HepG2 (cell line): ENCODE measurements around the gene HSPA5. TPM values are rescaled to one million over a fixed set of nuclear protein-coding genes. Genes with fewer than 3 reads are reported as not detected.

Source experiments
- ATAC-seq: fragments of 200-7000 bp; cut with Tn5 transposase; 3 replicates; pipeline ENCODE4 v1.9.1; 2020; ENCODE audit warnings: mild to moderate bottlenecking, moderate library complexity
- Bru-seq: library from RNA; stranded (reverse); fragments of 400-500 nt; gene quantifications from one replicate; lab custom pipeline; 2021; lab: Mats Ljungman, UMichigan
- BruChase-seq, 2 experiments: library from RNA; stranded (reverse); fragments of 400-500 nt; gene quantifications; one replicate each; lab custom pipeline; 2021; lab: Mats Ljungman, UMichigan
- BruUV-seq: library from RNA; stranded (reverse); fragments of 400-500 nt; replicated peaks from 2 replicates; lab custom pipeline; 2021; lab: Mats Ljungman, UMichigan
- CTCF ChIA-PET: fragments of 300-600 bp; formaldehyde crosslinking; extraction: SDS; loops from one replicate; lab custom pipeline; 2021; ENCODE audit warnings: low total read pairs, inconsistent platforms, low intra/inter-chr PET ratio; lab: Yijun Ruan, JAX
- POLR2A ChIA-PET: fragments of 350-600 bp; sonication (Branson Sonifier 250); formaldehyde crosslinking; loops from one replicate; lab custom pipeline; 2020; ENCODE audit warnings: antibody characterized with exemption, inconsistent platforms; lab: Yijun Ruan, JAX
- DNase-seq: peaks from one replicate; pipeline ENCODE4 v3.0.0-alpha.2; 2015; ENCODE audit warnings: low spot score
- FAIRE-seq: peaks from 3 replicates; lab custom pipeline; 2011; peaks lifted over from hg19 to GRCh38; lab: Jason Lieb, UNC
- H2AFZ ChIP-seq: one replicate; pipeline ENCODE4 v1.6.1; 2011; ENCODE audit warnings: low read length, inconsistent platforms
- H3K27ac ChIP-seq: fragments of 300-600 bp; 3 replicates; pipeline ENCODE4 v1.8.0; 2011; ENCODE audit warnings: mixed run types, mild to moderate bottlenecking, mixed read lengths, low read length, inconsistent platforms; ENCODE audit not compliant: insufficient read depth; ENCODE audit errors: extremely low read length
- H3K27me3 ChIP-seq, 2 experiments: fragments of 200-600 bp in 1 of 2; 2 replicates in 1 of 2; 3 replicates in 1 of 2; pipeline versions ENCODE4 v1.6.0 to v1.8.0; 2011; ENCODE audit warnings: low read length in 2 of 2, mild to moderate bottlenecking in 2 of 2, moderate library complexity in 2 of 2, inconsistent platforms in 1 of 2; ENCODE audit not compliant: insufficient read depth in 2 of 2, control insufficient read depth in 1 of 2
- H3K36me3 ChIP-seq, 2 experiments: fragments of 200-600 bp in 1 of 2; replicated peaks in 1 of 2; 2 replicates in 1 of 2; 3 replicates in 1 of 2; pipeline versions ENCODE4 v1.5.1 to v1.8.0; 2011; ENCODE audit warnings: low read length in 2 of 2, inconsistent platforms in 1 of 2; ENCODE audit not compliant: insufficient read depth in 2 of 2, control insufficient read depth in 1 of 2
- H3K4me1 ChIP-seq: 2 replicates; pipeline ENCODE4 v1.5.1; 2012; ENCODE audit warnings: low read length, inconsistent platforms; ENCODE audit not compliant: insufficient read depth
- H3K4me2 ChIP-seq: 2 replicates; pipeline ENCODE4 v1.6.0; 2011; ENCODE audit warnings: low read depth, low read length, inconsistent platforms
- H3K4me3 ChIP-seq, 3 experiments: fragments of 200-600 bp in 1 of 3; sonication (generic), shearing (Covaris generic) in 1 of 3; replicated peaks in 1 of 3; 2 replicates each; pipeline ENCODE4 v1.5.1; 2011 to 2016; ENCODE audit warnings: low read length in 3 of 3, inconsistent platforms in 2 of 3, low read depth in 2 of 3, mild to moderate bottlenecking in 2 of 3, control low read depth in 1 of 3, mixed read lengths in 1 of 3; ENCODE audit not compliant: insufficient read depth in 1 of 3
- H3K79me2 ChIP-seq: one replicate; pipeline ENCODE4 v1.6.1; 2011; ENCODE audit warnings: low read length, inconsistent platforms; ENCODE audit not compliant: insufficient read depth
- H3K9ac ChIP-seq: 2 replicates; pipeline ENCODE4 v1.6.0; 2011; ENCODE audit warnings: mild to moderate bottlenecking, low read depth, low read length, inconsistent platforms; ENCODE audit not compliant: insufficient read depth
- H3K9me3 ChIP-seq: 2 replicates; pipeline ENCODE4 v1.5.1; 2012; ENCODE audit warnings: mild to moderate bottlenecking, low read length
- H4K20me1 ChIP-seq: 2 replicates; pipeline ENCODE4 v1.6.0; 2011; ENCODE audit warnings: inconsistent platforms, mild to moderate bottlenecking, low read length, moderate library complexity; ENCODE audit not compliant: insufficient read depth
- BRCA1 ChIP-seq: sonication (generic); formaldehyde crosslinking; IDR thresholded peaks from 2 replicates; pipeline ENCODE4 v1.4.0; 2020; ENCODE audit warnings: missing genetic modification reagents
- CENPX ChIP-seq: sonication (generic); formaldehyde crosslinking; IDR thresholded peaks from 2 replicates; pipeline ENCODE4 v1.9.0; 2021; ENCODE audit warnings: mild to moderate bottlenecking, missing genetic modification reagents, moderate library complexity
- DNMT3B ChIP-seq: conservative IDR thresholded peaks from 2 replicates; pipeline ENCODE4 v1.6.1; 2016; ENCODE audit warnings: missing biosample characterization, control low read depth
- HHEX ChIP-seq: IDR thresholded peaks from 2 replicates; pipeline ENCODE4 v1.6.1; 2016; ENCODE audit warnings: control low read depth
- HNF4A ChIP-seq: sonication (generic); formaldehyde crosslinking; IDR thresholded peaks from 2 replicates; pipeline ENCODE4 v1.4.0; 2020; ENCODE audit warnings: missing genetic modification reagents
- KLF11 ChIP-seq: IDR thresholded peaks from 2 replicates; pipeline ENCODE4 v1.6.1; 2016; ENCODE audit warnings: missing compliant biosample characterization
- KMT2B ChIP-seq: IDR thresholded peaks from 2 replicates; pipeline ENCODE4 v1.6.1; 2016; ENCODE audit warnings: missing genetic modification reagents, missing compliant biosample characterization
- MIER3 ChIP-seq: IDR thresholded peaks from 2 replicates; pipeline ENCODE4 v1.6.1; 2016; ENCODE audit warnings: missing compliant biosample characterization, borderline replicate concordance
- NFYB ChIP-seq: sonication (generic); formaldehyde crosslinking; IDR thresholded peaks from 2 replicates; pipeline ENCODE4 v1.4.0; 2020; ENCODE audit warnings: missing genetic modification reagents
- SMYD3 ChIP-seq: sonication (generic); formaldehyde crosslinking; IDR thresholded peaks from 2 replicates; pipeline ENCODE4 v1.8.1; 2023; ENCODE audit warnings: mild to moderate bottlenecking, missing genetic modification reagents
- ZKSCAN5 ChIP-seq: sonication (generic); formaldehyde crosslinking; IDR thresholded peaks from 2 replicates; pipeline ENCODE4 v1.5.1; 2020; ENCODE audit warnings: mild to moderate bottlenecking, missing genetic modification reagents
- ZNF160 ChIP-seq: sonication (generic); formaldehyde crosslinking; IDR thresholded peaks from 2 replicates; pipeline ENCODE4 v1.8.0; 2022; ENCODE audit warnings: mild to moderate bottlenecking, inconsistent platforms, missing genetic modification reagents
- ZNF224 ChIP-seq: sonication (generic); formaldehyde crosslinking; IDR thresholded peaks from 2 replicates; pipeline ENCODE4 v1.5.0; 2020; ENCODE audit warnings: mild to moderate bottlenecking, missing genetic modification reagents
- WGBS: methylation state at CpG from one replicate; pipeline ENCODE4 v1.1.6; 2017; ENCODE audit warnings: low lambda C conversion rate; 5-methylcytosine and 5-hydroxymethylcytosine counted together
- in situ Hi-C: cut with HindIII; loops from 2 replicates; pipeline ENCODE4 v1.10.0; 2017; ENCODE audit warnings: low pct_unique_long_range_greater_than_20kb; ENCODE audit not compliant: extremely low pct_ligation_motif_present
- intact Hi-C: fragments of 100-400 bp; cut with micrococcal nuclease; formaldehyde crosslinking; loops from one replicate; pipeline ENCODE4 v1.10.0; 2022; ENCODE audit not compliant: unreplicated experiment
- long read RNA-seq, 2 experiments: library from RNA in 1 of 2; library from polyadenylated mRNA in 1 of 2; stranded (forward) in 1 of 2; unstranded in 1 of 2; transcript quantifications; one replicate each; pipeline ENCODE4 v2.0.0, GENCODE V29; 2019 to 2022
- polyA minus RNA-seq, 3 experiments: library from RNA; depleted of rRNA, polyadenylated mRNA; stranded (reverse); fragments of >200 nt; gene quantifications; 2 replicates each; pipeline ENCODE4 v1.2.3, GENCODE V29; 2011; ENCODE audit warnings: low replicate concordance in 1 of 3
- polyA plus RNA-seq, 8 experiments: library from polyadenylated mRNA; depleted of rRNA in 3 of 8; stranded (reverse) in 7 of 8; unstranded in 1 of 8; fragments of >200 nt; fragmentation: Illumina TruSeq in 4 of 8; extraction: Trizol in 4 of 8; gene quantifications; 2 replicates each; pipeline versions ENCODE4 v1.2.1 to v1.2.3, GENCODE V29; 2011 to 2016; ENCODE audit warnings: low read depth in 4 of 8, missing spikeins in 1 of 8, mixed read lengths in 1 of 8; ENCODE audit not compliant: insufficient read depth in 1 of 8
- total RNA-seq, 5 experiments: library from RNA; depleted of rRNA; stranded (reverse); fragments of >200 nt; fragmentation: Illumina TruSeq; extraction: Trizol; gene quantifications; 2 replicates each; pipeline ENCODE4 v1.2.3, GENCODE V29; 2016; ENCODE audit warnings: low read depth in 1 of 5
- TF ChIP-seq, protein P1 (sequence below): sonication (generic); formaldehyde crosslinking; conservative IDR thresholded peaks from 2 replicates; pipeline ENCODE4 v1.4.0; 2020; ENCODE audit warnings: missing genetic modification reagents
- TF ChIP-seq, protein P2 (sequence below): sonication (generic); formaldehyde crosslinking; IDR thresholded peaks from 2 replicates; pipeline ENCODE4 v1.8.0; 2022; ENCODE audit warnings: mild to moderate bottlenecking, missing genetic modification reagents, moderate library complexity

The HSPA5 gene
- total RNA-seq (2016; rRNA removed; fragmentation: Illumina TruSeq; extraction: Trizol), result 170 and 201 TPM in 2 replicates
- total RNA-seq (2016; cell fraction: cytosol; rRNA removed; fragmentation: Illumina TruSeq; extraction: Trizol; ENCODE audit: low read depth), result 11.3 and 12.9 TPM in 2 replicates
- total RNA-seq (2016; cell fraction: insoluble cytoplasmic fraction; rRNA removed; fragmentation: Illumina TruSeq; extraction: Trizol), result 150 and 197 TPM in 2 replicates
- 29.2 and 35.2 TPM in 2 replicates for total RNA-seq (2016; cell fraction: membrane; rRNA removed; fragmentation: Illumina TruSeq; extraction: Trizol)
- total RNA-seq (2016; cell fraction: nucleus; rRNA removed; fragmentation: Illumina TruSeq; extraction: Trizol), result 348 and 388 TPM in 2 replicates
- polyA plus RNA-seq (2011; rRNA removed), result 187 and 206 TPM in 2 replicates
- 150 and 201 TPM in 2 replicates for polyA plus RNA-seq (2011; cell fraction: cytosol; rRNA removed)
- 105 and 114 TPM in 2 replicates for polyA plus RNA-seq (2011; cell fraction: nucleus; rRNA removed)
- polyA plus RNA-seq (2012), result 378 and 476 TPM in 2 replicates
- 23.2 and 24.9 TPM in 2 replicates for polyA plus RNA-seq (2016; cell fraction: cytosol; fragmentation: Illumina TruSeq; extraction: Trizol; ENCODE audit: low read depth)
- polyA plus RNA-seq (2016; cell fraction: insoluble cytoplasmic fraction; fragmentation: Illumina TruSeq; extraction: Trizol; ENCODE audit: low read depth), result 263 and 283 TPM in 2 replicates
- 33.1 and 41.5 TPM in 2 replicates for polyA plus RNA-seq (2016; cell fraction: membrane; fragmentation: Illumina TruSeq; extraction: Trizol; ENCODE audit: low read depth)
- 733 and 789 TPM in 2 replicates for polyA plus RNA-seq (2016; cell fraction: nucleus; fragmentation: Illumina TruSeq; extraction: Trizol; ENCODE audit: insufficient read depth, low read depth)
- polyA minus RNA-seq (2011; rRNA and poly(A)+ RNA removed; ENCODE audit: low replicate concordance), result 133 and 284 TPM in 2 replicates
- polyA minus RNA-seq (2011; cell fraction: cytosol; rRNA and poly(A)+ RNA removed), result 290 and 324 TPM in 2 replicates
- 124 and 160 TPM in 2 replicates for polyA minus RNA-seq (2011; cell fraction: nucleus; rRNA and poly(A)+ RNA removed)
- percentile 99 among the genes with signal in this experiment for Bru-seq, nascent RNA
- BruChase-seq, experiment 1, labeled RNA remaining after a 6-hour chase, result percentile 100 among the genes with signal in this experiment
- percentile 100 among the genes with signal in this experiment for BruChase-seq, experiment 2, labeled RNA remaining after a 2-hour chase
- long read RNA-seq, experiment 1, transcript HSPA5-201 (8 exons, 3,908 nt), result major isoform, 1,260 of 1,413 reads
- long read RNA-seq, experiment 1, partial matches to known transcripts, result 120 of 1,413 reads
- long read RNA-seq, experiment 1, other reads (novel, unspliced or antisense), result 33 of 1,413 reads
- long read RNA-seq, experiment 2, transcript HSPA5-201 (8 exons, 3,908 nt), result major isoform, 1,610 of 2,107 reads
- long read RNA-seq, experiment 2, partial matches to known transcripts, result 280 of 2,107 reads
- long read RNA-seq, experiment 2, other reads (novel, unspliced or antisense), result 217 of 2,107 reads

DNA sequence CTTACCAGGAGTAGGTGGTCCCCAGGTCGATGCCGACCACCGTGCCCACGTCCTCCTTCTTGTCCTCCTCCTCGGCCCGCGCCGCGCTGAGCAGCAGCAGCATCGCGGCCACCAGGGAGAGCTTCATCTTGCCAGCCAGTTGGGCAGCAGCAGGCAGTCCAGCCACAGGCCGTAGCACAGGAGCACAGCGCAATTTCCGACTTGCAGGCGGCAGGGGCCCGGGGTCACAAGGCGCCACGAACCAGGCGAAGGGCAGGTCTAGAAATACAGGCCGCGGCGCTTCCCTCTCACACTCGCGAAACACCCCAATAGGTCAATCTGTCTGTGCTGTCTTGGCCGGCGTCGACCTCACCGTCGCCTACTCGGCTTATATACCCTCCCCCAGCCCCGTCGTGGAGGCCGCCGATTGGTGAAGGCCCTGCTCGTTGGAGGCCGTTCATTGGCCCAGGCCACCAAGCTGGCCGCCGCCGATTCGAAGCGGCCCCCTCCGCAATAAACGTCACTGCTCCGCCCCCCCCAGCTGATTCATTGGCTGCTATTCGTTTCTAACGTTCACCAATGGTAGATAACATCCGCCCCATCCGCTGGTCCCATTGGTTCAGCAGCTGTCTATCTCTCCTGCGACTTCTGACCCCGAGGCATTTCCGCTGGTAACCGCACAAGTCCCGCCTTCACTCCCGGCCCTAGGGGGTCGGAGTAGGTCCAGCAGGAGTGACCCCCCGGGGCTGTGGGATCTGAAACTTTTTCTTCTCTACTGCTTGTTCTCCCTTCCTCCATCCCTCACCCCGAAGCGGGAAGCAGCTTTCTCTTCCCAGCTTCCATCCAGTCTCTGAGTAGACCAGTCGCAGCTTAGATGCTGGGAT, at the start of gene HSPA5:
Gene HSPA5, minus strand, starts transcription at position 344 of the 863 bp plus-strand sequence. Its CDS starts 217 bp downstream, at position 127.
- Histone ChIP-seq H2AFZ (no peak within 1 kb of the TSS), H3K4me3 (peak within 1 kb of the TSS; percentile 89 to 98 (median 97)), H3K27ac (peak within 1 kb of the TSS; percentile 97), H3K4me2 (peak within 1 kb of the TSS; percentile 82), H3K9ac (peak within 1 kb of the TSS; percentile 100), H3K4me1 (peaks cover 55% of the 10 kb centered on the region), H3K79me2 (peaks cover 50% of the 10 kb centered on the region), H3K36me3 (peaks cover 7 to 32% of the 10 kb centered on the region in 2 experiments), H3K27me3 (no peaks in the 10 kb centered on the region; a peak in 1 of 5 replicates), H3K9me3 (no peaks in the 10 kb centered on the region), H4K20me1 (peaks cover 44% of the 10 kb centered on the region)
- ChIA-PET CTCF (no interaction called here), POLR2A (interaction anchor here (0.6 to 3.1 kb wide), 44 partner anchors 9 to 582 kb away, joined by 3 to 73 read pairs (median 4); partner anchors contain the start of genes ARPC5L, GAPVD1 and RABEPK)
- in situ Hi-C loops (no loop called here), intact Hi-C loops (loop anchor here (1.0 to 2.0 kb wide), 3 partner anchors 20 to 56 kb away; partner anchors contain the start of genes GAPVD1 and RABEPK)
- under 1% methylated on average over 30 of the region's 59 CpGs for WGBS
- ATAC-seq (peak; percentile 95), DNase-seq (peak; percentile 99), FAIRE-seq (peak; percentile 65)
- no TSS peak for BruUV-seq
- TF ChIP-seq DNMT3B, result 0 out of 2 replicates have a peak, but pooled peaks have one; percentile 40
- TF ChIP-seq NFYB (CRISPR knock-in tag), result peak; percentile 95
- no peak for TF ChIP-seq ZKSCAN5 (CRISPR knock-in tag)
- no peak for TF ChIP-seq SMYD3 (CRISPR knock-in tag)
- no peak for TF ChIP-seq ZNF160 (CRISPR knock-in tag)
- TF ChIP-seq, protein P1, sequence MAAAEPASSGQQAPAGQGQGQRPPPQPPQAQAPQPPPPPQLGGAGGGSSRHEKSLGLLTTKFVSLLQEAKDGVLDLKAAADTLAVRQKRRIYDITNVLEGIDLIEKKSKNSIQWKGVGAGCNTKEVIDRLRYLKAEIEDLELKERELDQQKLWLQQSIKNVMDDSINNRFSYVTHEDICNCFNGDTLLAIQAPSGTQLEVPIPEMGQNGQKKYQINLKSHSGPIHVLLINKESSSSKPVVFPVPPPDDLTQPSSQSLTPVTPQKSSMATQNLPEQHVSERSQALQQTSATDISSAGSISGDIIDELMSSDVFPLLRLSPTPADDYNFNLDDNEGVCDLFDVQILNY (CRISPR knock-in tag), result 0 out of 2 replicates have a peak, but pooled peaks have one; percentile 22
- TF ChIP-seq, protein P2, sequence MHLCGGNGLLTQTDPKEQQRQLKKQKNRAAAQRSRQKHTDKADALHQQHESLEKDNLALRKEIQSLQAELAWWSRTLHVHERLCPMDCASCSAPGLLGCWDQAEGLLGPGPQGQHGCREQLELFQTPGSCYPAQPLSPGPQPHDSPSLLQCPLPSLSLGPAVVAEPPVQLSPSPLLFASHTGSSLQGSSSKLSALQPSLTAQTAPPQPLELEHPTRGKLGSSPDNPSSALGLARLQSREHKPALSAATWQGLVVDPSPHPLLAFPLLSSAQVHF (CRISPR knock-in tag), result peak; percentile 17; the same call in 1 of the 2 replicates
- TF ChIP-seq BRCA1, result 0 out of 2 replicates have a peak, but pooled peaks have one; percentile 13
- TF ChIP-seq KMT2B (CRISPR knock-in tag), result peak; percentile 20; the same call in 1 of the 2 replicates
- no peak for TF ChIP-seq HHEX (CRISPR knock-in tag)
- TF ChIP-seq MIER3 (CRISPR knock-in tag), result peak; percentile 23; the same call in 1 of the 2 replicates
- no peak for TF ChIP-seq CENPX (CRISPR knock-in tag)
- no peak; the same call in none of the 2 replicates for TF ChIP-seq HNF4A
- TF ChIP-seq KLF11 (CRISPR knock-in tag), result peak; percentile 81
- no peak for TF ChIP-seq ZNF224
